CD4-positive, alpha-beta memory T cell (primary cell): ENCODE data around the gene PHC3. TPM values are rescaled to one million over a fixed set of nuclear protein-coding genes. Genes with fewer than 3 reads are reported as not detected.
A peak's percentile ranks its signal among the peaks of the same experiment; 100 is the strongest.

Experiments used
- CTCF ChIA-PET: fragments of 350-600 bp; sonication (Branson Sonifier 250); formaldehyde crosslinking; loops from one replicate; lab custom pipeline; 2021; ENCODE audit warnings: inconsistent platforms; ENCODE audit not compliant: partially characterized antibody; lab: Charles Lee
- POLR2A ChIA-PET: fragments of 350-600 bp; sonication (Branson Sonifier 250); formaldehyde crosslinking; loops from one replicate; lab custom pipeline; 2021; ENCODE audit not compliant: partially characterized antibody; lab: Charles Lee
- DNase-seq, 5 donors: peaks; one replicate each; pipeline versions ENCODE4 v3.0.0 to v3.0.0-alpha.2; 2020 to 2022; ENCODE audit warnings: mixed read lengths in 1 of 5
- H3K27ac ChIP-seq: one replicate; pipeline ENCODE4 v1.7.0; 2013; ENCODE audit warnings: low read depth, low read length
- H3K27me3 ChIP-seq: 2 replicates; pipeline ENCODE4 v1.7.0; 2013; ENCODE audit warnings: mild to moderate bottlenecking, low read length, moderate library complexity; ENCODE audit not compliant: insufficient read depth
- H3K36me3 ChIP-seq: 2 replicates; pipeline ENCODE4 v1.7.0; 2013; ENCODE audit warnings: mild to moderate bottlenecking, low read length, moderate library complexity; ENCODE audit not compliant: insufficient read depth
- H3K4me1 ChIP-seq: 2 replicates; pipeline ENCODE4 v1.7.0; 2013; ENCODE audit warnings: mild to moderate bottlenecking, low read length, moderate library complexity; ENCODE audit not compliant: insufficient read depth
- H3K4me3 ChIP-seq, 2 donors: one replicate each; pipeline ENCODE4 v1.7.0; 2013; ENCODE audit warnings: low read length in 2 of 2, mild to moderate bottlenecking in 1 of 2
- H3K9me3 ChIP-seq, 2 donors: one replicate each; pipeline ENCODE4 v1.7.0; 2013; ENCODE audit warnings: low read length in 2 of 2, control low read depth in 1 of 2; ENCODE audit not compliant: control insufficient read depth in 1 of 2
- H3K27ac Mint-ChIP-seq, 7 donors: one replicate each; pipeline ENCODE4 v1.8.0; 2020 to 2021; ENCODE audit warnings: mixed read lengths in 7 of 7, mild to moderate bottlenecking in 6 of 7, inconsistent platforms in 3 of 7, moderate library complexity in 3 of 7
- H3K27me3 Mint-ChIP-seq, 2 donors: one replicate each; pipeline ENCODE4 v1.8.0; 2020 to 2021; ENCODE audit warnings: mixed read lengths in 2 of 2
- H3K36me3 Mint-ChIP-seq, 2 donors: one replicate each; pipeline ENCODE4 v1.8.0; 2020 to 2021; ENCODE audit warnings: mixed read lengths in 2 of 2, inconsistent platforms in 1 of 2, mild to moderate bottlenecking in 1 of 2
- H3K4me1 Mint-ChIP-seq, 4 donors: one replicate each; pipeline ENCODE4 v1.8.0; 2020 to 2021; ENCODE audit warnings: mixed read lengths in 4 of 4, mild to moderate bottlenecking in 1 of 4
- H3K4me3 Mint-ChIP-seq, 8 donors: one replicate each; pipeline ENCODE4 v1.8.0; 2020 to 2021; ENCODE audit warnings: mixed read lengths in 8 of 8, mild to moderate bottlenecking in 7 of 8, moderate library complexity in 6 of 8, inconsistent platforms in 3 of 8
- H3K9me3 Mint-ChIP-seq, 8 donors: one replicate each; pipeline ENCODE4 v1.8.0; 2020 to 2021; ENCODE audit warnings: mixed read lengths in 8 of 8, mild to moderate bottlenecking in 5 of 8, inconsistent platforms in 3 of 8, moderate library complexity in 1 of 8
- intact Hi-C: fragments of 100-400 bp; cut with micrococcal nuclease; formaldehyde crosslinking; loops from one replicate; pipeline ENCODE4 v1.15.1; 2023
- polyA plus RNA-seq, 2 donors: library from polyadenylated mRNA; unstranded; fragments of 300-500 nt; fragmentation: Illumina TruSeq; gene quantifications; one replicate each; pipeline ENCODE4 v1.2.3, GENCODE V29; 2021
- total RNA-seq, 2 experiments: library from RNA; stranded (reverse); gene quantifications; one replicate each; pipeline ENCODE4 v1.2.3, GENCODE V29; 2021

The PHC3 gene
- total and polyA plus RNA-seq, 4 experiments from 2014 or later: 29.2 to 173 (median 116) TPM

GRCh38 chr3:170205302-170205701 is 23.8 kb upstream of the PHC3 start:
- Histone ChIP-seq H3K27ac (no peak overlapping the region), H3K9me3 (no peaks in the 10 kb centered on the region), H3K36me3 (no peaks in the 10 kb centered on the region), H3K4me1 (no peaks in the 10 kb centered on the region), H3K4me3 (no peak overlapping the region), H3K27me3 (no peaks in the 10 kb centered on the region)
- Mint-ChIP-seq H3K9me3 (no peaks in the 10 kb centered on the region), H3K36me3 (peaks cover 0 to 3% of the 10 kb centered on the region in 2 donors), H3K4me1 (no peaks in the 10 kb centered on the region), H3K27me3 (peaks cover 12 to 20% of the 10 kb centered on the region in 2 donors), H3K4me3 (no peak overlapping the region), H3K27ac (no peak overlapping the region)
- intact Hi-C loops: no loop called here
- DNase-seq: no peak
- ChIA-PET POLR2A (no interaction called here), CTCF (no interaction called here)

GRCh38 chr3:170204509-170204908 is 23.0 kb upstream of the PHC3 start:
- Histone ChIP-seq H3K27ac (no peak overlapping the region), H3K9me3 (no peaks in the 10 kb centered on the region), H3K4me3 (no peak overlapping the region), H3K36me3 (no peaks in the 10 kb centered on the region), H3K27me3 (no peaks in the 10 kb centered on the region), H3K4me1 (no peaks in the 10 kb centered on the region)
- Mint-ChIP-seq H3K4me1 (no peaks in the 10 kb centered on the region), H3K27me3 (peaks cover 13 to 19% of the 10 kb centered on the region in 2 donors), H3K4me3 (no peak overlapping the region), H3K9me3 (no peaks in the 10 kb centered on the region), H3K27ac (no peak overlapping the region), H3K36me3 (peaks cover 0 to under 1% of the 10 kb centered on the region in 2 donors)
- CTCF ChIA-PET: interaction anchor here (1.5 kb wide), 1 partner anchor 15 kb away, joined by 4 read pairs; no protein-coding TSS in a partner anchor
- POLR2A ChIA-PET: interaction anchor here (0.6 kb wide), 1 partner anchor 18 kb away, joined by 3 read pairs; the partner anchor contains the start of gene PRKCI
- intact Hi-C loops: no loop called here
- no peak for DNase-seq

GRCh38 chr3:170204023-170204472 is 22.5 kb upstream of the PHC3 start:
- Mint-ChIP-seq H3K9me3 (no peaks in the 10 kb centered on the region), H3K27ac (no peak overlapping the region), H3K4me3 (peak overlapping the region in 1 of 8 donors; percentile 9), H3K27me3 (peaks cover 13 to 20% of the 10 kb centered on the region in 2 donors), H3K36me3 (no peaks in the 10 kb centered on the region), H3K4me1 (no peaks in the 10 kb centered on the region)
- Histone ChIP-seq H3K4me1 (no peaks in the 10 kb centered on the region), H3K27ac (no peak overlapping the region), H3K36me3 (no peaks in the 10 kb centered on the region), H3K9me3 (no peaks in the 10 kb centered on the region), H3K27me3 (no peaks in the 10 kb centered on the region), H3K4me3 (no peak overlapping the region)
- POLR2A ChIA-PET: interaction anchor here (0.6 kb wide), 1 partner anchor 18 kb away, joined by 3 read pairs; the partner anchor contains the start of gene PRKCI
- intact Hi-C loops: no loop called here
- no peak for DNase-seq
- CTCF ChIA-PET: interaction anchor here (1.5 kb wide), 1 partner anchor 14 kb away, joined by 4 read pairs; no protein-coding TSS in a partner anchor

- POLR2A ChIA-PET: no interaction called here
- no peaks in the 10 kb centered on the region for H3K9me3 ChIP-seq
- no peaks in the 10 kb centered on the region for H3K27me3 ChIP-seq
- H3K36me3 ChIP-seq: no peaks in the 10 kb centered on the region
- Mint-ChIP-seq H3K4me3 (no peak overlapping the region), H3K36me3 (no peaks in the 10 kb centered on the region), H3K4me1 (no peaks in the 10 kb centered on the region), H3K27me3 (peaks cover 14 to 18% of the 10 kb centered on the region in 2 donors), H3K9me3 (no peaks in the 10 kb centered on the region), H3K27ac (no peak overlapping the region)
- CTCF ChIA-PET: interaction anchor here (1.5 kb wide), 1 partner anchor 14 kb away, joined by 4 read pairs; no protein-coding TSS in a partner anchor
- DNase-seq: no peak
- H3K4me1 ChIP-seq: no peaks in the 10 kb centered on the region
- intact Hi-C loops: no loop called here
- no peak overlapping the region for H3K27ac ChIP-seq
- H3K4me3 ChIP-seq: no peak overlapping the region
Observed at GRCh38 chr3:170203457-170203856, 21.9 kb upstream of the PHC3 start.

- ChIA-PET CTCF (interaction anchor here (0.9 kb wide), 1 partner anchor 74 kb away, joined by 3 read pairs; no protein-coding TSS in a partner anchor), POLR2A (interaction anchor here (0.6 kb wide), 1 partner anchor 132 kb away, joined by 3 read pairs; no protein-coding TSS in a partner anchor)
- Mint-ChIP-seq H3K9me3 (no peaks in the 10 kb centered on the region), H3K4me3 (no peak overlapping the region), H3K36me3 (no peaks in the 10 kb centered on the region), H3K4me1 (no peaks in the 10 kb centered on the region), H3K27ac (no peak overlapping the region), H3K27me3 (peaks cover 12 to 19% of the 10 kb centered on the region in 2 donors)
- no peak for DNase-seq
- H3K4me3 ChIP-seq: no peak overlapping the region
- no peak overlapping the region for H3K27ac ChIP-seq
- intact Hi-C loops: no loop called here
- H3K9me3 ChIP-seq: no peaks in the 10 kb centered on the region
- H3K27me3 ChIP-seq: no peaks in the 10 kb centered on the region
- no peaks in the 10 kb centered on the region for H3K4me1 ChIP-seq
- H3K36me3 ChIP-seq: no peaks in the 10 kb centered on the region
Observed at GRCh38 chr3:170201527-170201926, 20.0 kb upstream of the PHC3 start.

- Mint-ChIP-seq H3K27ac (no peak overlapping the region), H3K36me3 (no peaks in the 10 kb centered on the region), H3K4me3 (no peak overlapping the region), H3K9me3 (no peaks in the 10 kb centered on the region), H3K27me3 (peaks cover 11 to 19% of the 10 kb centered on the region in 2 donors), H3K4me1 (no peaks in the 10 kb centered on the region)
- POLR2A ChIA-PET: interaction anchor here (0.6 kb wide), 1 partner anchor 133 kb away, joined by 3 read pairs; no protein-coding TSS in a partner anchor
- DNase-seq: no peak
- intact Hi-C loops: no loop called here
- Histone ChIP-seq H3K4me3 (no peak overlapping the region), H3K36me3 (no peaks in the 10 kb centered on the region), H3K27ac (no peak overlapping the region), H3K9me3 (no peaks in the 10 kb centered on the region), H3K4me1 (no peaks in the 10 kb centered on the region), H3K27me3 (no peaks in the 10 kb centered on the region)
- CTCF ChIA-PET: no interaction called here
Observed at GRCh38 chr3:170200987-170201386, 19.5 kb upstream of the PHC3 start.

GRCh38 chr3:170196833-170197232 is 15.3 kb upstream of the PHC3 start:
- Mint-ChIP-seq H3K4me1 (no peaks in the 10 kb centered on the region), H3K9me3 (no peaks in the 10 kb centered on the region), H3K27ac (no peak overlapping the region), H3K4me3 (no peak overlapping the region), H3K27me3 (peaks cover 7 to 14% of the 10 kb centered on the region in 2 donors), H3K36me3 (no peaks in the 10 kb centered on the region)
- ChIA-PET CTCF (no interaction called here), POLR2A (no interaction called here)
- no peaks in the 10 kb centered on the region for H3K4me1 ChIP-seq
- no peak overlapping the region for H3K27ac ChIP-seq
- no peak for DNase-seq
- no peaks in the 10 kb centered on the region for H3K27me3 ChIP-seq
- H3K4me3 ChIP-seq: no peak overlapping the region
- intact Hi-C loops: no loop called here
- H3K9me3 ChIP-seq: no peaks in the 10 kb centered on the region
- no peaks in the 10 kb centered on the region for H3K36me3 ChIP-seq
